CD4-positive, alpha-beta T cell treated with Interleukin-6 at 100 ng/mL for 8 hours (primary cell): ENCODE data around the gene SACM1L.

Experiments used
- DNase-seq: peaks from one replicate; pipeline ENCODE4 v3.0.0-alpha.2; 2020; ENCODE audit warnings: mixed read lengths, low spot score

Gene SACM1L

GRCh38 chr3:45789235-45789812 lies 100.1 kb downstream of the SACM1L start:
- DNase-seq, result no peak

- no peak for DNase-seq
These were observed 101.4 kb downstream of the SACM1L start for GRCh38 chr3:45790596-45790995.

- DNase-seq, result no peak
These were observed 102.8 kb downstream of the SACM1L start for GRCh38 chr3:45792036-45792435.

GRCh38 chr3:45792516-45793172 lies 103.4 kb downstream of the SACM1L start:
- no peak for DNase-seq

GRCh38 chr3:45793482-45794176 lies 104.4 kb downstream of the SACM1L start:
- DNase-seq, result no peak

GRCh38 chr3:45794177-45794560 lies 105.0 kb downstream of the SACM1L start:
- no peak for DNase-seq

GRCh38 chr3:45794660-45795059 lies 105.5 kb downstream of the SACM1L start:
- no peak for DNase-seq
